Right lobe of liver (tissue), 4 donors: ENCODE results near the gene DUS4L.

Experiments used
- CTCF ChIP-seq, 4 donors: fragments of 200-600 bp in 3 of 4; fragments of 450-650 bp in 1 of 4; IDR thresholded peaks; one replicate each; pipeline versions ENCODE4 v1.5.1 to v1.8.0; 2016 to 2022; ENCODE audit warnings: antibody characterized with exemption in 4 of 4, mild to moderate bottlenecking in 2 of 4
- POLR2A ChIP-seq: fragments of 450-650 bp; IDR thresholded peaks from one replicate; pipeline ENCODE4 v1.6.1; 2017; ENCODE audit warnings: antibody characterized with exemption, mild to moderate bottlenecking
- donor health status: DM: no; HTN: no; CAD: no.
- donor health status: DM: no; HTN: no; CAD: no.
- donor health status: DM: no; HTN: yes; CAD: no.

- no peak for TF ChIP-seq CTCF (IDR thresholded peaks at IDR 0.05)
- TF ChIP-seq POLR2A, result no peak
Observed at GRCh38 chr7:107544848-107545591, 18.8 kb upstream of the DUS4L start.
